Retinal pigment epithelial cell (primary cell): Measurements from ENCODE around the gene YWHAG.

Experiments used
- DNase-seq: peaks from one replicate; pipeline ENCODE4 v3.0.0-alpha.2; 2010; ENCODE audit warnings: low read depth
- H3K4me3 ChIP-seq: 2 replicates; pipeline ENCODE4 v1.5.1; 2011; ENCODE audit warnings: mild to moderate bottlenecking, low read length, control low read depth, moderate library complexity
- CTCF ChIP-seq: conservative IDR thresholded peaks from 2 replicates; pipeline ENCODE4 v1.5.1; 2011; ENCODE audit warnings: low read depth, low read length, control low read depth, inconsistent platforms

Gene YWHAG

GRCh38 chr7:76330673-76331072 lies 28.1 kb downstream of the YWHAG start:
- DNase-seq, result no peak
- H3K4me3 ChIP-seq, result no peak overlapping the region
- no peak for TF ChIP-seq CTCF

- no peak overlapping the region for H3K4me3 ChIP-seq
- no peak for DNase-seq
- no peak for TF ChIP-seq CTCF
Observed at GRCh38 chr7:76330261-76330660, 28.5 kb downstream of the YWHAG start.

- TF ChIP-seq CTCF, result no peak
- no peak for DNase-seq
- H3K4me3 ChIP-seq, result no peak overlapping the region
Observed at GRCh38 chr7:76329479-76329878, 29.3 kb downstream of the YWHAG start.

- no peak for TF ChIP-seq CTCF
- no peak overlapping the region for H3K4me3 ChIP-seq
- DNase-seq, result no peak
Observed at GRCh38 chr7:76328389-76328788, 30.4 kb downstream of the YWHAG start.

- no peak for DNase-seq
- H3K4me3 ChIP-seq, result no peak overlapping the region
- TF ChIP-seq CTCF, result no peak
Observed at GRCh38 chr7:76327610-76328009, 31.2 kb downstream of the YWHAG start.

- DNase-seq, result no peak
- TF ChIP-seq CTCF, result no peak
- no peak overlapping the region for H3K4me3 ChIP-seq
Observed at GRCh38 chr7:76326646-76327233, 32.1 kb downstream of the YWHAG start.

- H3K4me3 ChIP-seq, result no peak overlapping the region
- TF ChIP-seq CTCF, result no peak
- DNase-seq, result no peak
Observed at GRCh38 chr7:76325811-76326210, 33.0 kb downstream of the YWHAG start.
